NCI-H1105 (cell line): ENCODE data around the gene PMEPA1.
A peak's percentile ranks its signal among the peaks of the same experiment; 100 is the strongest.

Experiments used
- DNase-seq: peaks from one replicate; lab custom pipeline; 2025; lab: John Stamatoyannopoulos, UW

The PMEPA1 gene

GRCh38 chr20:57661746-57662455 is 47.9 kb downstream of the PMEPA1 start:
- no peak for DNase-seq

DNA sequence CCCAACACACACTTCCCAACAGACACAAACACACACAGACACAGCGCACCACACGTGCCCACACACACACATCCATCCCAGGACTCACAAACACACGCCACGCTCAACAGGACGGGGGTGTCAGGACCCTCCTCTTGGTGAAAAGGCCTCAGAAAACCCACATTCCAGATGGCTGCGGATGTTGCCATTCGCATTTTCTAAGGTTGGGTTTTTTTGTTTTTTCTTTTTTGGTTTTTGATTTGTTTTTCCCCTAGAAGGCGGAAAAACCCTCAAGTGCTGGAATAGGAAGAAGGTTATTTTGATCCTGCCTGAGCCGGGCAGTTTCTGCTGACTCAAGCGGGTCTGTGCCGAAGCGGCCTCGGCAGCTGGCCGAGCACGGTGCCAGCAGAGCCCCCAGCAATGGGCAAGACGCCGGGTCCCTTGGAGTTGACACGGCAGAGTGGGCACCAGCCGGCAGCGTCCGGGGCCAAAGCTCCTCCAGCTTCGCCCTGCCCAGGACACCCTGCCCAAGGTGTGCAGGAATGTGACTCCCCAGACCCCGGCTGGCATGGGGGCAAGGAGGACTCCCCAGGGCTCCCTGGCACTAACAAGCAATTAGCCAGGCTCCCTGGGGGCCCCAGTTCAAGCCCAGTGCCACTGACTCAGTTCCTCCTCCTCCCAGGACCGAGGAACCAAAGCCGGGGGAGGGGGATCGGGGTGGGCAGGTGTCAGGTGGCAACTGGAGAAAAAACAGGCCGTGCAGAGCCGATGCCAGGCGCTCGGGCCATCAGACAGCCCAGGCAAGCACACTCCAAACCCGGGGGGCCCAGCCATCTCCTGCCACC is 48.7 kb downstream of the PMEPA1 start:
- DNase-seq, result no peak

DNA sequence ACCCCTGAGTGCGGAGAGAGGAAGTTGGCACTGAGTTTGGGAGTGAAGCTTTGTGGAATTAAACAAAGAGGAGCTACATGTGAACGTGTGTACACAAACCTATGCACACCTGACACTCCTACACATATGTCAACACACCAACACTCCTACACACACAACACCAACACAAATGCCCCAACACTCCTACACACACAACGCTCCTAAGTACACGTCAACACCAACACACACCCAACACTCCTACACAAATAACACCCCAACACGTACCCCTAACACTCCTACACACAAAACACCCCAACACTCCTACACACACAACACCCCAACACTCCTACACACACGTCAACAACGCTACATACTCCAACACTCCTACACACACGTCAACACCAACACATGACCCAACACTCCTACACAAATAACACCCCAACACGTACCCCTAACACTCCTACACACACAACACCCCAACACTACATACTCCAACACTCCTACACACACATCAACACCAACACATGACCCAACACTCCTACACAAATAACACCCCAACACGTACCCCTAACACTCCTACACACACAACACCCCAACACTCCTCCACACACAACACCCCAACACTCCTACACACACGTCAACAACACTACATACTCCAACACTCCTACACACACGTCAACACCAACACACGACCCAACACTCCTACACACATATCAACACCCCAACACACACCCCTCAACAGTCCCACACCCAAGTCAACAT is 49.5 kb downstream of the PMEPA1 start:
- DNase-seq, result no peak

DNA sequence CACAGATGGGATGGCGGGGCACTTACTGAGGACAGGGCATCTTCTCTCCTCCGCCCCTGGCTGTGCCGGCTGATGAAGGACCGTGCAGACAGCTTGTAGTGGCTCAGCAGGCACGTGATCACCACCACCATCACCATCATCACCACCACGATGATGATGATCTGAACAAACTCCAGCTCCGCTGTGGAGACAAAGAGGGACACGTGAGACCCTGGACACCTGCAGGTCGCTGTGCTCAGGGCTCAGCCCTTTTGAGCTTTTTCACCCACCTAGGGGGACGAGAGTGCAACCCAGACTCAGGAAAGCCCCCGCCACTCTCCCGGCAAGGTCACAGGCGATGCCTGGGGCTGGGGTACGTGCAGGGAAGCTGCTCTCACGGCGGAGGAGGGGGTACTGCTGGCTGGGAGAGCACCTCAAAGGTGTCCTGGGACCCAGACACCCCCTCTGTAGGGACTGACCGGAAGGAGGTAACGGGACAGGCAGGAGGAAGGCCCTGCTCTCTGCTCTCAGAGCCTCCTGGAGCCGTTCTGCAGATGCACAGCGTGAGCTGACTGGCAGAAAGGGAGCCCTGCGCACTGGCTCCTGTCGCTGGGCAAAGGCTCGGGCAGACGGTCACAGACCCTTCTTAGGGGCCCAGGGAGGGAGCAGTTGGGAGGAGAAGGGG is 50.2 kb downstream of the PMEPA1 start:
- no peak for DNase-seq

DNA sequence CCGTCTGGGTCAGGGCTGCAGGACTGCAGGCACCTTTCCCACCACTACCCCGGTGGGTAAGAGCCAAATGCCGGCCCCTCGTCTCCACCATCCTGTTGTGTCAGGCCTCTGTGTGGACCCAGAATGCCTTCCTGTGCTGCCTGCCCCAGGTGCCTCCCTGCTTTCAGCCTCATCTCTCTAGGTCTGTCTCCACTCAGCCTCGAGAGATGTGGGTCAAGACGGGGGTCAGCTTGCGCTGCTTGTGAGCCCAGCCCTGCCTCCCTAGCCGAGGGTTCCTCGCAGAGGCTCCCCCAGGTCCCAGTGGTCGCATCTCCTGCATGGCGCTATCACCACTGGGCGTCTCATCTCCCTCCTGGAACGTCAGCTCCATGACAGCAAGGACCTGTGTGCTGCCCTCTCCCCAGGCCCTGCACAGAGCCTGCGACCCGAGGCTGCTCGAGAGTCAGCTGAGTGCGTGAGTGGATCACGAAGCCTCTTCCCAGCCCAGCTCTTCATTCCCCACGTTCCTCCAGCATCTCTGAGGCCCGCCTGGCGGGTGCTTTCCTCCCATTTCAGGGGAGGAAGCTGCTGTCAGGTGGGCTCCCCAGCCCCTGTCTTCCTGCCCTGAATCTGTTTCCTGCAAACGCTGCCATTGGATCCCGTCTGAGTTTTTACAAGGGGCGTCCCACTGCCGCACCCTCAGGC is 50.8 kb downstream of the PMEPA1 start:
- DNase-seq, result no peak

- no peak for DNase-seq
Measured at GRCh38 chr20:57658447-57658832, 51.4 kb downstream of the PMEPA1 start.

- DNase-seq, result peak; percentile 84
Measured at GRCh38 chr20:57657535-57658446, 52.0 kb downstream of the PMEPA1 start.

GRCh38 chr20:57656821-57657534 is 52.8 kb downstream of the PMEPA1 start:
- no peak for DNase-seq

GRCh38 chr20:57656252-57656820 is 53.5 kb downstream of the PMEPA1 start:
- DNase-seq, result no peak

GRCh38 chr20:57655809-57656155 is 54.0 kb downstream of the PMEPA1 start:
- no peak for DNase-seq

DNA sequence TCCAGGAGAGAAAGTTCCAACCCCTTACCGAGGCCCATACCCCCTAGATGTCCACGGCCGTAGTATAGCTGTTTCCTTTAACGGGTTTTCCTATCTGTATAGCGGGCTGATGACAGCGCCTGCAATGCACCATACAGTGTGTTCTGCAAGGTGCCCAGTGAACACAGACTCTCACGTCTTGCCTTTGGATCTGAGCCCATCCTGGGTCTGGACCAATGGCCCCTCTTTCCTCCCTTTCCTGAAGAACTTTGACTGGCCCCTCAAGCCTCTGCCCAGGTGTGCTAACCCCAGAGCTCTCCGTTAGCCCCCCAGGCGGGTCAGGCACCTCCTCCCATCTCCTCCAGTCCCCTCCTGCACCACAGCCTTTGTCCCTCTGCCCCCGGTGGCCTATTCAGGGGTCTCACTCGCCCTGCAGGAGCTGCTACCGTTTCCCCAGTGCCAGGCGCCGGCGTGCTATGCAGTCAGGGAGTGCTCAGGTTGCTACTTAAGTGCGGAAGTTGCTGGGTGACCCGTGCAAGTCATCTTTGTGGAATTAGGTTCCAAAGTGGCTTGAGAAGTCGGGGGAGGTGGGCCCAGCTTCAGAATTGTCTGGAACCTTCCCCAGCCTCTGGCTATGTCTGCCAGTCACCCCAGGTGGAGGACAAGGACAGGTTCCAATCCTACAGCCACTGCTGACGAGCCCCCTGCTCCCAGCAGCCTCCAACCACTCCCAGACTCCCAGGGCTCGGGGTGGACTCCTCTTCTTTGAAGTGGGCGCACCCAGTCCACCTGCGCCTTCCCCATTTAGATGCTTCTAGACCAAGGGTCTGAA is 54.6 kb downstream of the PMEPA1 start:
- DNase-seq, result no peak

DNA sequence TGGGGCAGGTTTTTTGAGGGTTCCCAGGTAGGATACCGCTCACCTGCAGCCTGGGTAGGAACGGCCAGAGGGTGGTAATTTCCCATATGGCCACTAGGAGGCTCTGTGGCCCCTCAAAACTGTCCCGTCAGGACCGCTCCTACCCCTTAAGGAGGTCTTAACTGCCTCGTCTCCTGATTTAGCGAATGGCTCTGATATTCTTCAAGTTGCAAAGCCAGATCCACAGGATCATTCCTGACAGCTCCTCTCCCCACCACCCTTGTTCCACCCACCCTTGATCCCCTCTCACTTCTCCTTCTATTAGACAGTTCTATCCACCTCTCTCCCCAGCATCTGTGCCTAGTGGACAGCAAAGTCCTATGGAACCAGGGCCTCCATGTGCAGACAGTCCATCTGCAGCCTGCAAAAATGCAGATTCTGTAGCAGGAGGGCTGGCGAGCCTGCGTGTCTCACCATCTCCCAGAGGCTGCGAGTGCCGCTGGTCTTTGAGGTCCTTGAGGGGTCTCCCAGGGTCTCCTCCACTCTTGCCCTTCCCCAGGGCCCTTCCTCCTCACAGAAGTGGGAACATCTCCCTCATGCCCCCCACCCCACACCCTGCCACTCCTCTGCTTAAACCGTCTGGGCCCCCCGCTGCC is 55.3 kb downstream of the PMEPA1 start:
- DNase-seq, result peak; percentile 22

DNA sequence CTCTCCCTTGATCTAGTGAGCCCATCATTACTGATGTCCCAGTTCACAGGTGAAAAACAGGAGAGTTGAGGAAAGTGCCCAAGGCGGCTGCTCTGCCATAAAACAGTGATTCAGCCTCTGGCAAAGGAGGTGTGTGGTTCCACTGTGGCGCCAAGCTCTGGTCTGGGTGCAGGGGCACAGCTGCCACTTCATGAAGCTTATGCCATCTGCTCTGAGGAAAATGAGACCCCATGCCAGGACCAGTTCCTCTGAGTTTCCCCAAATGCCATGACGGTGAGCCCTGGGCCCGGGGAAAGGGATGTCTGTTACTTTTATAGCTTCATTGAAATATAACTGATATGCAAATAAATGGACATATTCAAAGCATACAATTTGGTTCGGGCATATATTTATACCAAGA is 55.9 kb downstream of the PMEPA1 start:
- no peak for DNase-seq

GRCh38 chr20:57653546-57653900 is 56.3 kb downstream of the PMEPA1 start:
- no peak for DNase-seq

DNA sequence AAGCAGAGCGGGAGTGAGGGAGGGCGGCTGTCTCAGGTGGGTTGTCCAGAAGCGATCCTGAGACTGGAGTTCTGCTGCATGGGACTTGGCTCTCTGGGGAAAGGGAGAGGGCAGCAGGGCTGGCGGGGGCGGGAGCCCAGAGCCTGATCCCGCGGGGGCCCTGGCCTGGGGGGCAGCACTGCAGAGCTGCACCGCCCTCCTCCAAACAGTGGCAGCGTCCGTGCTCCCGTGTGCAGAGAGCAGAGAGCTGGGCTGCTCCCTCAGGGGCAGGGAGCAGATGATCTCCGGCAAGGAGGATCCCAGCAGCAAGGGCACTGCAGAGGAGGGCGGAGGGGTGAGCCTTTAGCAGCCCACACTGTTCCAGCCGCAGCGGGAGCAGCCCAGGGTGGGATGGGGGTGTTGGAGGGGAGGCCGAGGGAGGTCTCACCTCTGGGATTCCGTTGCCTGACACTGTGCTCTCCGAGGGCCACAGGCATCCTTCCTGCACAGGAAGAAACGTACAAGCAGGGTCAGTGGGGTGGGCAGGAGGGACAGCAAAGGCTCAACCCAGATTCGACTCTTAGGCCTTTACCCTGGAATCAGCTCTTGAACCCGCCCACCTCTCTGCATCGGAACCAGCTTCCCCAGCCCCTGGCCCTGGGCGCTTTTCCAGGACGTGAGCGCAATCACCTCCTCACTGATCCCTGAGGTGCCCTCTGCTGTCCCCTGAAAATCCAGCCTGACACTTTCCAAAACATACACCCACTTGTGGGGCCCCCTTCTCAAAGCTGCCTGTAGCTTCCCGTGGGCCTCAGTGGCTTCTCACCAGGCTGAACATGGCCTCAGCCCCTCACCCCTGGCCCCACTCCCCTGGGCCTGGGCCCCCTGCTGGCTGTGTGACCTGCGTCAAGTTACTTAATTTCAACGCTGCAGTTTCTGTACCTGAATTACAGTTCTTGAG is 56.9 kb downstream of the PMEPA1 start:
- no peak for DNase-seq

DNA sequence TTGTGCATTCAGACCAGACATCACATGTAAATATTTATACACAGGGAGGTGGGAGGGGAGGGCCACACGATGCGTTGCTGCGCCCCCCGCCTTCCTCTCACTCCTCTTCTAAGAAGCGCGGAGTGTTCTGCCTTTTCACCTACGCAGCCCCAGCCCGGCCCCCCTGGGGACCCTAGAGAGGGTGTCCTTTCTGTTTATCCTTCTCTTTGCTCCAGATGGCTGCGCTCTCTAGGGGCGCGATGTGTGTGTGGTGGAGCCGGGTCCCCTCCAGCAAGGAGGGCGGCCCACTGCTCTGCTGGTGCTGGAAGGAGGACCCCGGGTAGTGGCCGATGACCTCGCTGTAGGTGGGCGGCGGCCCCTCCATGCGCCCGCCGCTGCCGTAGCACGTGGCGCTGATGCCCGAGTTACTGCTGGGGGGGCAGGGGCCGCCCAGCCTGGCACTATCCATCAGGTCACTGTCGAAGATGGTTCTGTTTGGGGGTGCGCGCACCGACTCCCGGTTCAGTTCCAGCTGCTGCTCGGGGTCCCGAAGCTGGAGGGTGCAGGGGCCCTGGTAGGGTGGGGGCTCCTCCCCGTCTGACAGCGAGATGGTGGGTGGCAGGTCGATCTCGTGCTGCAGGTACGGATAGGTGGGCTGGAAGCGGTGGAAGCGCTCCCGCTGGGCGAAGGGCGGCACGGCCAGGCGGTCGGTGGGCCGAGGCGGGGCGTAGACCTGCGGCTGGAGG is 57.8 kb downstream of the PMEPA1 start:
- DNase-seq, result no peak
